Measurements from ENCODE around the gene GMPPB. TPM values are rescaled to one million over a fixed set of nuclear protein-coding genes. Genes with fewer than 3 reads are reported as not detected.
"Not testable (repeated sequence)": the region's sequence is repeated elsewhere in the genome, so short reads cannot be mapped to it uniquely, and the experiment has no call there.

Gene GMPPB
- total and polyA plus RNA-seq, 11 donors: 7.6 to 53.7 (median 13.7) TPM

- Histone ChIP-seq H3K4me1 (peaks cover 0 to 33% (median 5%) of the 10 kb centered on the region in 12 donors), H3K4me3 (no peak overlapping the region), H3K9me3 (no peaks in the 10 kb centered on the region), H3K36me3 (peaks cover 0 to 66% (median 38%) of the 10 kb centered on the region in 9 donors), H3K27me3 (no peaks in the 10 kb centered on the region), H3K27ac (peak overlapping the region in 6 of 12 donors; percentile 4 to 67 (median 56))
- ATAC-seq: peak; percentile 5 to 55 (median 16)
- TF ChIP-seq CTCF (IDR thresholded peaks at IDR 0.05): no peak
- no peak for TF ChIP-seq POLR2A (IDR thresholded peaks at IDR 0.05)
- intact Hi-C loops (cut with DNase I): no loop called here
- DNase-seq: peak in 2 of 5 donors; percentile 45 to 52
- 54 to 75% (median 71%) methylated on average over 12 to 16 of the region's 16 CpGs for WGBS, 4 donors
These were observed 24.3 kb downstream of the GMPPB start for GRCh38 chr3:49699281-49699979.

- intact Hi-C loops (cut with DNase I): not testable (repeated sequence)
These were observed 28.3 kb downstream of the GMPPB start for GRCh38 chr3:49695350-49696015.

GRCh38 chr3:49694409-49695070, 29.2 kb downstream of the GMPPB start:
- WGBS, 4 donors: 50 to 68% (median 67%) methylated on average over 6 of the region's 6 CpGs
- H3K9me3 ChIP-seq; ATAC-seq; DNase-seq; H3K4me3 ChIP-seq; H3K27me3 ChIP-seq; intact Hi-C loops (cut with DNase I): not testable (repeated sequence)
- Histone ChIP-seq H3K36me3 (peaks cover 0 to 24% (median 7%) of the 10 kb centered on the region in 9 donors), H3K4me1 (peaks cover 0 to 45% (median 18%) of the 10 kb centered on the region in 12 donors), H3K27ac (peak overlapping the region in 5 of 12 donors; percentile 30 to 66 (median 46))

More at GRCh38 chr3:49695350-49696015, 28.3 kb downstream of the GMPPB start:
- Histone ChIP-seq H3K4me1 (peaks cover 0 to 40% (median 14%) of the 10 kb centered on the region in 12 donors), H3K36me3 (peaks cover 0 to 33% (median 14%) of the 10 kb centered on the region in 9 donors), H3K27ac (peak overlapping the region in 8 of 12 donors; percentile 30 to 66 (median 40))
- H3K4me3 ChIP-seq, H3K27me3 ChIP-seq, DNase-seq, H3K9me3 ChIP-seq: not testable (repeated sequence)
- WGBS, 4 donors: 64 to 70% (median 68%) methylated on average over 4 of the region's 4 CpGs
- ATAC-seq: peak; percentile 61 to 84 (median 79)

GRCh38 chr3:49691481-49691880, 32.3 kb downstream of the GMPPB start:
- intact Hi-C loops (cut with DNase I); H3K36me3 ChIP-seq; H3K27me3 ChIP-seq; H3K4me3 ChIP-seq; DNase-seq; H3K27ac ChIP-seq; H3K9me3 ChIP-seq; ATAC-seq: not testable (repeated sequence)
- WGBS, 4 donors: 86 to 96% (median 88%) methylated on average over 3 of the region's 3 CpGs
- H3K4me1 ChIP-seq: peaks cover 5 to 59% (median 25%) of the 10 kb centered on the region in 12 donors

GRCh38 chr3:49690856-49691255, 32.9 kb downstream of the GMPPB start:
- peak overlapping the region in 5 of 12 donors; percentile 86 to 100 (median 97) for H3K4me3 ChIP-seq
- not testable (repeated sequence) for H3K27ac ChIP-seq

GRCh38 chr3:49689908-49690624, 33.7 kb downstream of the GMPPB start:
- H3K27me3 ChIP-seq; DNase-seq; H3K9me3 ChIP-seq; intact Hi-C loops (cut with DNase I); ATAC-seq; H3K36me3 ChIP-seq: not testable (repeated sequence)
- 8 to 11% (median 9%) methylated on average over 15 to 16 of the region's 16 CpGs for WGBS, 4 donors
- Histone ChIP-seq H3K4me1 (peaks cover 5 to 61% (median 25%) of the 10 kb centered on the region in 12 donors), H3K4me3 (peak overlapping the region; percentile 73 to 100 (median 97)), H3K27ac (peak overlapping the region in 11 of 12 donors; percentile 50 to 92 (median 83))

More at GRCh38 chr3:49690856-49691255, 32.9 kb downstream of the GMPPB start:
- ATAC-seq; intact Hi-C loops (cut with DNase I); H3K36me3 ChIP-seq; H3K9me3 ChIP-seq; DNase-seq; H3K27me3 ChIP-seq: not testable (repeated sequence)
- 87 to 100% (median 92%) methylated on average over 1 to 3 of the region's 3 CpGs for WGBS, 4 donors
- H3K4me1 ChIP-seq: peaks cover 5 to 65% (median 25%) of the 10 kb centered on the region in 12 donors

Data from heart left ventricle (tissue), 16 donors.